Measurements from ENCODE around the gene BRSK2.

The BRSK2 gene

DNA sequence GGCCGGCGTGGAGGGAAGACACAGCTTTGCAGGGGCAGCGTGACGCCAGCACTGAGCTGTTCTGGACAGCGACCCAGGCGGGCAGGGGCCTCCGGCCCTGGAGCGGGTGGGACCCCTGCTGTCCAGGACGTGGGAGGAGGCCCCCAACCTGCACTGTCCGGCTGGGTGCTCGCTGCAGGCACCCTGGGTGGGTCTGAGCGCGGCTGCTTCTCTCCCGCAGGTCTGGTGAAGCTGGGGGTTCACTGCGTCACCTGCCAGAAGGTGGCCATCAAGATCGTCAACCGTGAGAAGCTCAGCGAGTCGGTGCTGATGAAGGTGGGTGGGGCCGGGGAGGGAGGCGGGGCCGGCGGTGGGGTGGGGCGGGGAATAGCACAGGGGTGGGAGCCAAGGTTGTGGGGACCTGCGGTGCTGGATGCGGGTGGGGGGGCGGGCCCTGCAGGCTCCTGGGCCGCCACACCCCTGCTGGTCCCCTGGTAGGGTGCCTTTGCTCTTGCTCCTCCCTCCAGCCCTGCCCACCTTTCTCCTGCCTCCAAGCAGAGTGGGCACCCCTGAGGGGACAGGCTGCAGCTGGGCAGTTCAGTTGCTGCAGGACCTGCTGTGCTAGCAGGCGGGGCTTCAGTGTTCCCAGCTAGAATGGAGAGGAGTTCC, 46.2 kb downstream of the BRSK2 start:
- Histone ChIP-seq H3K4me3 (0 out of 2 replicates have a peak overlapping the region, but pooled peaks have one; percentile 11), H3K27me3 (peaks cover 4% of the 10 kb centered on the region; the same call in 1 of the 2 replicates), H3K36me3 (no peaks in the 10 kb centered on the region), H3K4me1 (peaks cover 35% of the 10 kb centered on the region), H3K9me3 (no peaks in the 10 kb centered on the region), H4K20me1 (peaks cover 20% of the 10 kb centered on the region; the same call in 1 of the 2 replicates), H3K9ac (no peak overlapping the region), H3K4me2 (peak overlapping the region; percentile 81), H3K27ac (no peak overlapping the region)
- no peak for TF ChIP-seq Cebpa-rat (IDR thresholded peaks at IDR 0.05)

DNA sequence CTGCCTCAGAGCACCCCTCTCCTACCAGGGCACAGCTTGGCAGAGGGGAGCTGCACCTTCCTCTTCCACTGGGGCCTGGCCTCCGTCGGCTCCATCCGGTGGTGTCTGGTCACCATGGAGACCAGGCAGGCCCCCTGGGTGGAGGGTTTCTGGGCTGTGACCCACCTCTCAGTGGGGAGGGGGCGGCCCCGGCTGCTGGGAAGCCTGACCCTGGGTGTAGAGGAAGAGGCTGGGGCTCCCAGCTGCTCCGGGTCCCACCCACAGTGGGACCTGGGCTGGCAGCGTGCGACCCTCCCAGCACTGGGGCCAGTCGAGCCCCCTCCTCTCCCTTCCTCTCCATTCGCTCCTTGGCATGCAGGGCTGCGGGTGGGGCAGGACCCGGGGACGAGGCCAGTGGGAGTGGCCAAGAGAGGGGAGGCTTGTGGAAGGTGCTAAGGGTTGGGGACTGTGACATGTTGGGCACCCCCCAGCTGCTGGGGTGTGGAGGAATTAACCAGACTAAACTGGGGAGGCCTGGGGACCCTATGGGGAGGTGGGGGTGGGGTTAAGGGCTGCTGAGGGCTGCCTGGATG, 46.8 kb downstream of the BRSK2 start:
- Histone ChIP-seq H3K4me1 (peaks cover 35% of the 10 kb centered on the region), H3K36me3 (no peaks in the 10 kb centered on the region), H4K20me1 (peaks cover 20% of the 10 kb centered on the region; the same call in 1 of the 2 replicates), H3K27ac (no peak overlapping the region), H3K4me2 (peak overlapping the region; percentile 81), H3K4me3 (0 out of 2 replicates have a peak overlapping the region, but pooled peaks have one; percentile 11), H3K9me3 (no peaks in the 10 kb centered on the region), H3K27me3 (peaks cover 4% of the 10 kb centered on the region; the same call in 1 of the 2 replicates), H3K9ac (no peak overlapping the region)
- TF ChIP-seq Cebpa-rat (IDR thresholded peaks at IDR 0.05) = no peak

DNA sequence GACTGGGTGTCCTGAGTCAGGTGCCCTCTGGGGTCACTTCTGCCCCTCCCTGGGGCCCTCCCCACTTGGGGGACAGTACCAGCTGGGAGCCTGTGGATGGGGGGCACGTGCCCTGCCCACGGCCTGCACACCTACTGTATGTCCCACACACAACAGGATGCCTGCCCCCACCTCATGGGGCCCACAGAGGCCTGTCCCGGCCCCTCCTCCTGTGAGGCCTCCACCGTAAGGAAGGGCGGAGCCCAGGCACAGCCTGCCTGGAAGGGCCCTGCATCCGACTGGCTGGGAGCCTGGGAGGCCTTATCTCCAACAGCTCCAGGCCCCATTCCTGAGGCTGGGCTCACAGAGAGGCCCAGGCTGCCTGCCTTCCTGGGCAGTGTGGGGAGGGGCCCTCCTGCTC, 47.8 kb downstream of the BRSK2 start:
- no peak overlapping the region for H3K4me3 ChIP-seq
- no peak for TF ChIP-seq Cebpa-rat (IDR thresholded peaks at IDR 0.05)
- H4K20me1 ChIP-seq = peaks cover 20% of the 10 kb centered on the region; the same call in 1 of the 2 replicates
- no peak overlapping the region for H3K9ac ChIP-seq
- no peaks in the 10 kb centered on the region for H3K36me3 ChIP-seq
- H3K9me3 ChIP-seq = no peaks in the 10 kb centered on the region
- H3K4me1 ChIP-seq = peaks cover 35% of the 10 kb centered on the region
- no peak overlapping the region; the same call in 1 of the 2 replicates for H3K4me2 ChIP-seq
- no peak overlapping the region for H3K27ac ChIP-seq
- H3K27me3 ChIP-seq = peaks cover 4% of the 10 kb centered on the region; the same call in 1 of the 2 replicates

DNA sequence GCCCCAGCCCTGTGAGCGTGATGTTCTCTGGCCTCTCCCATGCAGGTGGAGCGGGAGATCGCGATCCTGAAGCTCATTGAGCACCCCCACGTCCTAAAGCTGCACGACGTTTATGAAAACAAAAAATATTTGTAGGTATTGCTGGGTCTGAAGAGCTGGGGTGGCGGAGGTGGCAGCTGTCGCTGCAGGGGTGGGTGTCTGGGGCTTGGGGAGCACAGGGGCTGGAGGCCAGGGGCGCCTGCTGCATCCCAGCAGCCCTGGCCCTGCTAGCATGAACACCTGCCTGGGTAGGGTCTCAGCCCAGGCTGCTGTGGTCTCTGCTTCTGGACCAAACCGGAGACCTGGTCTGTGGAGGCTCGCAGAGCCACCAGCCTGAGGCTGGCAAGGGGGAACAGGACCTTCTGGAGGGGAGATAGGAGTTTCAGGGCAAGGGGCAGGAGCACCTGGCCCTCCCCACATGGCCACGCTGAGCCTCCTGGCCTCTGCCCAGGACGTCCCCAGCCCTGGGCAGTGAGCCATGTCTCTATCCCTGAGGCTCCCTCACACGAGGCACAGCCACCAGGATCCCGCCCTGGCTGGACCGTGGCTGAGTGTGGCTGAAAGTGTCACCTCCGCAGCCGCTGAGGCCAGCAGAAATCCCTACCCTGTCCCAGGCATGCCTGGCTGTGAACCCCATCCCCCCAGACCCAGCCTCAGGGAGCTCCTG, 48.7 kb downstream of the BRSK2 start:
- H3K4me1 ChIP-seq = peaks cover 35% of the 10 kb centered on the region

DNA sequence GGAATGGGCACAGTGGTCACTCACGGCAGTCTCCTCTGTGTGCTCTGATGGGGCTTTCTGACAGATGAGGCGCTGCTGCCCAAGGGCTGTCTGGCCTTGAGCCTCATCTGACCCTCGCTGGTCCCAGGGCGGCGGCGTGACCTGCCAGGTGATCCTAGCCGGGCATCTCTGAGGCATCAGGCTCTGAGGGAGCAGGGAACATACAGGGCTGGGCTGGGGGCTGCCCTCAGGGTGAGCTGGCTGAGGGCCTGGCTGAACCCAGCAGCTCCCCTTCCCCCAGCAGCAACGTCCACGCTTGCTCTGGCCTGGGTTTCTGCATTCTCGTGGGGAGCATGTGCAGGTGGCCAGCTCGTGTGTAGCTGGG, 49.2 kb downstream of the BRSK2 start:
- no peak overlapping the region for H3K4me2 ChIP-seq
- peaks cover 35% of the 10 kb centered on the region for H3K4me1 ChIP-seq
- no peaks in the 10 kb centered on the region for H3K36me3 ChIP-seq
- H3K9me3 ChIP-seq = no peaks in the 10 kb centered on the region
- no peak overlapping the region for H3K4me3 ChIP-seq
- no peaks in the 10 kb centered on the region for H3K27me3 ChIP-seq
- no peak overlapping the region for H3K27ac ChIP-seq
- TF ChIP-seq Cebpa-rat (IDR thresholded peaks at IDR 0.05) = no peak
- H3K9ac ChIP-seq = no peak overlapping the region
- 0 out of 2 replicates have a peak, but pooled peaks cover 12% of the 10 kb centered on the region for H4K20me1 ChIP-seq

More for the DNA sequence above, 48.7 kb downstream of the BRSK2 start:
- H3K4me3 ChIP-seq = no peak overlapping the region
- H3K27ac ChIP-seq = no peak overlapping the region
- peaks cover 17% of the 10 kb centered on the region; the same call in 1 of the 2 replicates for H4K20me1 ChIP-seq
- no peak overlapping the region for H3K4me2 ChIP-seq
- no peaks in the 10 kb centered on the region for H3K36me3 ChIP-seq
- no peak for TF ChIP-seq Cebpa-rat (IDR thresholded peaks at IDR 0.05)
- H3K9ac ChIP-seq = no peak overlapping the region
- H3K27me3 ChIP-seq = no peaks in the 10 kb centered on the region; the same call in 1 of the 2 replicates
- no peaks in the 10 kb centered on the region for H3K9me3 ChIP-seq

DNA sequence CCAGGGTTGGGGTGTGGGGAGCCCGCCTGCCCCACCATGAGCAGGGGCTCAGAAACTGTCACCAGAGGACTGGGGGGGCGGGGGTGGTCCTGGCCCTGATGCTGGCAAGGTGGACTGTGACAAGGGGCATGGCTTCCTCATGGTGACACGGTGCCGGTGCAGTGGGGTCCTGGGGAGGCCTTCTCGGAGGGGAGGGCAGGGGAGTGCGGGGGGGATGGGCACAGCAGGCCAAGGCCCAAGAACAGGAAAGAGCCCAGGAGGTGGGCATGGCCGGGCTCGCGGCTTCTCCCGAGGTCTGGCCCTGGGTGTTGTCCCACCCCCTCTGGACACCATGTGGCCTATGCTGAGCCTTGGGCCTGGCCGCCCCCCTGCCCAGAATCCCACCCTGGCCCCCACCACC, 49.6 kb downstream of the BRSK2 start:
- H3K9me3 ChIP-seq = no peaks in the 10 kb centered on the region
- H3K9ac ChIP-seq = no peak overlapping the region
- no peaks in the 10 kb centered on the region for H3K36me3 ChIP-seq
- peaks cover 35% of the 10 kb centered on the region for H3K4me1 ChIP-seq
- no peaks in the 10 kb centered on the region for H3K27me3 ChIP-seq
- H3K4me3 ChIP-seq = no peak overlapping the region
- 0 out of 2 replicates have a peak, but pooled peaks cover 12% of the 10 kb centered on the region for H4K20me1 ChIP-seq
- H3K27ac ChIP-seq = no peak overlapping the region
- no peak overlapping the region; the same call in 1 of the 2 replicates for H3K4me2 ChIP-seq
- TF ChIP-seq Cebpa-rat (IDR thresholded peaks at IDR 0.05) = no peak

DNA sequence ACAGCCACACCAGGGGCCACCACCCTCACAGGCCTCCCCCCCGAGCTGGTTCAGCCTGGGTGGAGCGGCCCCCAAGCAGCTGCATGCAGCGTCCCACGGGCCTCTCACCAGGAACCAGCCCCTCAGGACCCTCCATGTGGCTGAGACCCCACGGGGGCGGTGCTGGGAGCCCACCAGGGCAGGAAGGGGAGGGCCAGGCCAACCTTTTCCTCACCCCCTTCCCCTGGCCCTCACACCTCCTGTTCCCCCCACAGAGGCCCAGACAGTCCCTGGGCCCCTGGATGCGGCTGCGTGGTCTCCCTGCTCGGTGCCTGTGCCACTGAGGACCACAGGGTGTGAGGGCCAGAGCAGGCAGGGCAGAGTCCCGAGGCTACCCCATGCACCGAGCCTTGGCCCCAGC, 50.3 kb downstream of the BRSK2 start:
- H3K4me1 ChIP-seq = peaks cover 35% of the 10 kb centered on the region
- peak overlapping the region; percentile 62 for H3K4me2 ChIP-seq
- no peaks in the 10 kb centered on the region for H3K9me3 ChIP-seq
- no peaks in the 10 kb centered on the region for H3K36me3 ChIP-seq
- 0 out of 2 replicates have a peak overlapping the region, but pooled peaks have one; percentile 9 for H3K27ac ChIP-seq
- no peak for TF ChIP-seq Cebpa-rat (IDR thresholded peaks at IDR 0.05)
- H3K4me3 ChIP-seq = no peak overlapping the region
- H3K9ac ChIP-seq = 0 out of 2 replicates have a peak overlapping the region, but pooled peaks have one; percentile 15
- H4K20me1 ChIP-seq = 0 out of 2 replicates have a peak, but pooled peaks cover 12% of the 10 kb centered on the region
- H3K27me3 ChIP-seq = no peaks in the 10 kb centered on the region

DNA sequence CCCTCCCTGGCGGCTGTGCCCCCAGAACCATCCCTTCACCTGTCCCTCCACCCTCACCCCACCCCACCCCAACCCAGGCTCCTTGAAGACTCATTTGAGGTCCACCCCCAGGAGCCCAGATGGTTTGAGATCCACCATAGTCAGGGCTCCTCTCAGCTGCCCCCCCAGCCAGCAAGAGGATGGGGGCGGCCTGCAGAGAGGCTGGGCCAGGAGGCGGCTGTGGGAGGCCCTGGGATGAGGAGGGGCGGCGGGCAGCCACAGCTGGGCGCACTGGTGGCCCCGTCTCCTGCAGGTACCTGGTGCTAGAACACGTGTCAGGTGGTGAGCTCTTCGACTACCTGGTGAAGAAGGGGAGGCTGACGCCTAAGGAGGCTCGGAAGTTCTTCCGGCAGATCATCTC, 50.8 kb downstream of the BRSK2 start:
- no peak overlapping the region for H3K4me3 ChIP-seq
- peak overlapping the region; percentile 62 for H3K4me2 ChIP-seq
- peaks cover 35% of the 10 kb centered on the region for H3K4me1 ChIP-seq
- H3K36me3 ChIP-seq = no peaks in the 10 kb centered on the region
- H3K27ac ChIP-seq = no peak overlapping the region
- no peak for TF ChIP-seq Cebpa-rat (IDR thresholded peaks at IDR 0.05)
- H4K20me1 ChIP-seq = 0 out of 2 replicates have a peak, but pooled peaks cover 12% of the 10 kb centered on the region
- no peaks in the 10 kb centered on the region for H3K27me3 ChIP-seq
- no peak overlapping the region for H3K9ac ChIP-seq
- no peaks in the 10 kb centered on the region for H3K9me3 ChIP-seq

DNA sequence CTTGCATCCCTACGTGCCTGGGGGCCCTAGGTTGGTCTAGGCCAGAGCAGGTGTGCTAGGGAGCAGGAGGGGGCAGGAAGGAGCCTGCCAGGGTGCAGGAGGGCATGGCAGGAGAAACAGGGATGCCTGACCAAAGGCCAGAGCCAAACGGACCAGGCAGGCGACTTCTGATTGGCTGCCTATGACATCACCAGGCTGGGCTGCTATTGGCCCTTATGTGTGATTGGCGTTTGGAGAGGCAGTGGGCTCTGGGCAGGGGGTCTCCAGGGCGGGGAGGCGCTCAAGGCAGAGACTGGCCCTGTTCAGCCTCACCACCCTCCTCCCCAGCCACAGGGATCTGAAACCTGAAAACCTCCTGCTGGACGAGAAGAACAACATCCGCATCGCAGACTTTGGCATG, 52.4 kb downstream of the BRSK2 start:
- H3K27ac ChIP-seq = no peak overlapping the region
- H3K36me3 ChIP-seq = no peaks in the 10 kb centered on the region
- H3K4me1 ChIP-seq = peaks cover 29% of the 10 kb centered on the region
- no peak for TF ChIP-seq Cebpa-rat (IDR thresholded peaks at IDR 0.05)
- H3K4me2 ChIP-seq = no peak overlapping the region
- H3K9me3 ChIP-seq = no peaks in the 10 kb centered on the region
- H4K20me1 ChIP-seq = 0 out of 2 replicates have a peak, but pooled peaks cover 3% of the 10 kb centered on the region
- H3K9ac ChIP-seq = no peak overlapping the region
- H3K27me3 ChIP-seq = no peaks in the 10 kb centered on the region
- H3K4me3 ChIP-seq = no peak overlapping the region

Measured in BLaER1 (cell line).